ENCODE measurements around the gene FAM229B. TPM values are rescaled to one million over a fixed set of nuclear protein-coding genes. Genes with fewer than 3 reads are reported as not detected.

Gene FAM229B
- total and polyA plus RNA-seq, 5 donors, result 60.2 to 77.7 (median 75.2) TPM

GRCh38 chr6:112109262-112109661 is 21.9 kb downstream of the FAM229B start:
- no peak for ATAC-seq
- intact Hi-C loops (cut with DNase I), result no loop called here
- no peaks in the 10 kb centered on the region for H3K9me3 ChIP-seq (ENCODE audit: control insufficient read depth, low read length)
- WGBS, result 51% methylated on average over 9 of the region's 9 CpGs
- H3K4me1 ChIP-seq (ENCODE audit: control insufficient read depth, insufficient read depth, low read length), result peaks cover 3% of the 10 kb centered on the region
- no peak overlapping the region for H3K4me3 ChIP-seq (ENCODE audit: low read length)
- H3K27me3 ChIP-seq (ENCODE audit: control insufficient read depth, insufficient read depth), result no peaks in the 10 kb centered on the region
- no peak for DNase-seq
- H3K27ac ChIP-seq (ENCODE audit: low read length), result no peak overlapping the region

GRCh38 chr6:112113431-112113830 is 26.0 kb downstream of the FAM229B start:
- intact Hi-C loops (cut with DNase I), result no loop called here
- DNase-seq (no peak), ATAC-seq (no peak)
- H3K27ac ChIP-seq (ENCODE audit: low read length), result no peak overlapping the region
- H3K9me3 ChIP-seq (ENCODE audit: control insufficient read depth, low read length), result no peaks in the 10 kb centered on the region
- no peaks in the 10 kb centered on the region for H3K27me3 ChIP-seq (ENCODE audit: control insufficient read depth, insufficient read depth)
- WGBS, result 46% methylated on average over 3 of the region's 3 CpGs
- H3K4me1 ChIP-seq (ENCODE audit: control insufficient read depth, insufficient read depth, low read length), result peaks cover 3% of the 10 kb centered on the region
- H3K4me3 ChIP-seq (ENCODE audit: low read length), result no peak overlapping the region

GRCh38 chr6:112113918-112114317 is 26.5 kb downstream of the FAM229B start:
- Histone ChIP-seq H3K4me1 (ENCODE audit: control insufficient read depth, insufficient read depth, low read length) (peaks cover 3% of the 10 kb centered on the region), H3K4me3 (ENCODE audit: low read length) (no peak overlapping the region), H3K9me3 (ENCODE audit: control insufficient read depth, low read length) (no peaks in the 10 kb centered on the region), H3K27me3 (ENCODE audit: control insufficient read depth, insufficient read depth) (no peaks in the 10 kb centered on the region), H3K27ac (ENCODE audit: low read length) (no peak overlapping the region)
- DNase-seq, result no peak
- intact Hi-C loops (cut with DNase I), result no loop called here
- ATAC-seq, result no peak

- H3K27ac ChIP-seq (ENCODE audit: low read length), result no peak overlapping the region
- intact Hi-C loops (cut with DNase I), result no loop called here
- WGBS, result 93% methylated on average over 3 of the region's 3 CpGs
- H3K27me3 ChIP-seq (ENCODE audit: control insufficient read depth, insufficient read depth), result no peaks in the 10 kb centered on the region
- ATAC-seq (no peak), DNase-seq (no peak)
- H3K9me3 ChIP-seq (ENCODE audit: control insufficient read depth, low read length), result no peaks in the 10 kb centered on the region
- no peak overlapping the region for H3K4me3 ChIP-seq (ENCODE audit: low read length)
- H3K4me1 ChIP-seq (ENCODE audit: control insufficient read depth, insufficient read depth, low read length), result peaks cover 3% of the 10 kb centered on the region
These were observed 27.3 kb downstream of the FAM229B start for GRCh38 chr6:112114577-112115223.

GRCh38 chr6:112116221-112116620 is 28.8 kb downstream of the FAM229B start:
- no peak overlapping the region for H3K4me3 ChIP-seq (ENCODE audit: low read length)
- H3K4me1 ChIP-seq (ENCODE audit: control insufficient read depth, insufficient read depth, low read length), result peaks cover 3% of the 10 kb centered on the region
- ATAC-seq, result no peak
- no peak for DNase-seq
- H3K9me3 ChIP-seq (ENCODE audit: control insufficient read depth, low read length), result no peaks in the 10 kb centered on the region
- intact Hi-C loops (cut with DNase I), result no loop called here
- 98% methylated on average over 1 of the region's 1 CpG for WGBS
- no peak overlapping the region for H3K27ac ChIP-seq (ENCODE audit: low read length)
- no peaks in the 10 kb centered on the region for H3K27me3 ChIP-seq (ENCODE audit: control insufficient read depth, insufficient read depth)

- no peak for ATAC-seq
- intact Hi-C loops (cut with DNase I), result no loop called here
- no peaks in the 10 kb centered on the region for H3K9me3 ChIP-seq (ENCODE audit: control insufficient read depth, low read length)
These were observed 30.2 kb downstream of the FAM229B start for GRCh38 chr6:112117554-112117953.

GRCh38 chr6:112118034-112118433 is 30.6 kb downstream of the FAM229B start:
- H3K4me3 ChIP-seq (ENCODE audit: low read length), result no peak overlapping the region
- peaks cover 3% of the 10 kb centered on the region for H3K4me1 ChIP-seq (ENCODE audit: control insufficient read depth, insufficient read depth, low read length)
- DNase-seq (no peak), ATAC-seq (no peak)
- intact Hi-C loops (cut with DNase I), result no loop called here
- no peak overlapping the region for H3K27ac ChIP-seq (ENCODE audit: low read length)
- H3K27me3 ChIP-seq (ENCODE audit: control insufficient read depth, insufficient read depth), result no peaks in the 10 kb centered on the region
- H3K9me3 ChIP-seq (ENCODE audit: control insufficient read depth, low read length), result no peaks in the 10 kb centered on the region

More at GRCh38 chr6:112117554-112117953, 30.2 kb downstream of the FAM229B start:
- no peak overlapping the region for H3K4me3 ChIP-seq (ENCODE audit: low read length)
- WGBS, result 69% methylated on average over 1 of the region's 1 CpG
- no peak overlapping the region for H3K27ac ChIP-seq (ENCODE audit: low read length)
- no peak for DNase-seq
- peaks cover 3% of the 10 kb centered on the region for H3K4me1 ChIP-seq (ENCODE audit: control insufficient read depth, insufficient read depth, low read length)
- H3K27me3 ChIP-seq (ENCODE audit: control insufficient read depth, insufficient read depth), result no peaks in the 10 kb centered on the region

GRCh38 chr6:112122756-112123155 is 35.4 kb downstream of the FAM229B start:
- intact Hi-C loops (cut with DNase I), result no loop called here
- Histone ChIP-seq H3K4me1 (ENCODE audit: control insufficient read depth, insufficient read depth, low read length) (peaks cover 1% of the 10 kb centered on the region), H3K27ac (ENCODE audit: low read length) (no peak overlapping the region), H3K4me3 (ENCODE audit: low read length) (no peak overlapping the region), H3K9me3 (ENCODE audit: control insufficient read depth, low read length) (no peaks in the 10 kb centered on the region), H3K27me3 (ENCODE audit: control insufficient read depth, insufficient read depth) (no peaks in the 10 kb centered on the region)
- DNase-seq (no peak), ATAC-seq (no peak)
- 77% methylated on average over 2 of the region's 2 CpGs for WGBS

- H3K27me3 ChIP-seq (ENCODE audit: control insufficient read depth, insufficient read depth), result no peaks in the 10 kb centered on the region
- no peak for ATAC-seq
- DNase-seq, result no peak
- peaks cover 1% of the 10 kb centered on the region for H3K4me1 ChIP-seq (ENCODE audit: control insufficient read depth, insufficient read depth, low read length)
- H3K9me3 ChIP-seq (ENCODE audit: control insufficient read depth, low read length), result no peaks in the 10 kb centered on the region
- WGBS, result 86% methylated on average over 1 of the region's 1 CpG
- no peak overlapping the region for H3K27ac ChIP-seq (ENCODE audit: low read length)
- intact Hi-C loops (cut with DNase I), result no loop called here
- no peak overlapping the region for H3K4me3 ChIP-seq (ENCODE audit: low read length)
These were observed 36.6 kb downstream of the FAM229B start for GRCh38 chr6:112123982-112124381.

- WGBS, result 57% methylated on average over 5 of the region's 5 CpGs
- Histone ChIP-seq H3K4me3 (ENCODE audit: low read length) (no peak overlapping the region), H3K4me1 (ENCODE audit: control insufficient read depth, insufficient read depth, low read length) (peaks cover 1% of the 10 kb centered on the region), H3K27ac (ENCODE audit: low read length) (no peak overlapping the region), H3K27me3 (ENCODE audit: control insufficient read depth, insufficient read depth) (no peaks in the 10 kb centered on the region), H3K9me3 (ENCODE audit: control insufficient read depth, low read length) (no peaks in the 10 kb centered on the region)
- intact Hi-C loops (cut with DNase I), result no loop called here
- DNase-seq, result no peak
- peak in 1 of 2 donors; percentile 29 for ATAC-seq
These were observed 40.8 kb downstream of the FAM229B start for GRCh38 chr6:112128208-112128607.

GRCh38 chr6:112130878-112131277 is 43.5 kb downstream of the FAM229B start:
- Histone ChIP-seq H3K27ac (ENCODE audit: low read length) (no peak overlapping the region), H3K27me3 (ENCODE audit: control insufficient read depth, insufficient read depth) (no peaks in the 10 kb centered on the region), H3K4me3 (ENCODE audit: low read length) (no peak overlapping the region), H3K4me1 (ENCODE audit: control insufficient read depth, insufficient read depth, low read length) (no peaks in the 10 kb centered on the region), H3K9me3 (ENCODE audit: control insufficient read depth, low read length) (no peaks in the 10 kb centered on the region)
- intact Hi-C loops (cut with DNase I), result no loop called here
- DNase-seq (no peak), ATAC-seq (no peak)
- WGBS, result 82% methylated on average over 3 of the region's 3 CpGs

GRCh38 chr6:112139052-112139451 is 51.7 kb downstream of the FAM229B start:
- Histone ChIP-seq H3K4me3 (ENCODE audit: low read length) (no peak overlapping the region), H3K4me1 (ENCODE audit: control insufficient read depth, insufficient read depth, low read length) (no peaks in the 10 kb centered on the region), H3K27ac (ENCODE audit: low read length) (no peak overlapping the region), H3K9me3 (ENCODE audit: control insufficient read depth, low read length) (no peaks in the 10 kb centered on the region), H3K27me3 (ENCODE audit: control insufficient read depth, insufficient read depth) (no peaks in the 10 kb centered on the region)
- ATAC-seq (peak in 1 of 2 donors; percentile 23), DNase-seq (no peak)
- intact Hi-C loops (cut with DNase I), result no loop called here
- 44% methylated on average over 8 of the region's 8 CpGs for WGBS
